Astrocyte (in vitro differentiated cells and primary cell): ENCODE data around the gene HAUS7.

Experiments used
- CTCF ChIP-seq: IDR thresholded peaks from 2 replicates; pipeline ENCODE4 v1.5.1; 2011; ENCODE audit warnings: low read depth, mild to moderate bottlenecking, inconsistent platforms, low read length, moderate library complexity; ENCODE audit not compliant: insufficient read depth
- EZH2 ChIP-seq: IDR thresholded peaks from 2 replicates; pipeline ENCODE4 v1.6.1; 2012; ENCODE audit warnings: mild to moderate bottlenecking, low read length, inconsistent platforms; ENCODE audit not compliant: insufficient read depth

- TF ChIP-seq EZH2 (peak; percentile 54), CTCF (no peak)
Observed at GRCh38 chrX:153411255-153411987, 59.0 kb downstream of the HAUS7 start, which contains the start of gene ZFP92.
